Loucy (cell line): Measurements from ENCODE around the gene SHISA6.

Experiments used
- H2AFZ ChIP-seq: fragments of 200-600 bp; sonication (generic); 2 replicates; pipeline ENCODE4 v1.6.0; 2016; ENCODE audit warnings: antibody characterized with exemption, mild to moderate bottlenecking, low read length, moderate library complexity
- H3F3A ChIP-seq: fragments of 200-600 bp; 2 replicates; pipeline ENCODE4 v1.6.0; 2016; ENCODE audit warnings: antibody characterized with exemption, low read depth, mild to moderate bottlenecking
- H3K27me3 ChIP-seq: fragments of 200-600 bp; sonication (generic); 2 replicates; pipeline ENCODE4 v1.6.1; 2014; ENCODE audit warnings: low read length, mild to moderate bottlenecking; ENCODE audit not compliant: insufficient read depth, poor library complexity, severe bottlenecking
- H3K36me3 ChIP-seq: fragments of 200-600 bp; sonication (generic); 2 replicates; pipeline ENCODE4 v1.6.1; 2016; ENCODE audit warnings: low read length; ENCODE audit not compliant: insufficient read depth
- H3K4me1 ChIP-seq: fragments of 200-600 bp; sonication (generic); 2 replicates; pipeline ENCODE4 v1.5.1; 2014; ENCODE audit warnings: low read length, mild to moderate bottlenecking; ENCODE audit not compliant: insufficient read depth, poor library complexity, severe bottlenecking
- H3K4me2 ChIP-seq: fragments of 200-600 bp; sonication (generic); 2 replicates; pipeline ENCODE4 v1.6.0; 2014; ENCODE audit warnings: antibody characterized with exemption, low read length, low read depth, mild to moderate bottlenecking; ENCODE audit not compliant: poor library complexity, severe bottlenecking
- H3K4me3 ChIP-seq: fragments of 200-600 bp; sonication (generic); 2 replicates; pipeline ENCODE4 v1.5.1; 2014; ENCODE audit warnings: low read length, mild to moderate bottlenecking, mixed read lengths; ENCODE audit not compliant: poor library complexity, severe bottlenecking
- H3K79me2 ChIP-seq: fragments of 200-600 bp; sonication (generic); 2 replicates; pipeline ENCODE4 v1.6.1; 2014; ENCODE audit warnings: low read length; ENCODE audit not compliant: insufficient read depth
- H3K9ac ChIP-seq: fragments of 200-600 bp; sonication (generic); 2 replicates; pipeline ENCODE4 v1.6.0; 2014; ENCODE audit warnings: mild to moderate bottlenecking, low read depth, low read length, moderate library complexity; ENCODE audit not compliant: poor library complexity, severe bottlenecking
- H3K9me2 ChIP-seq: fragments of 200-600 bp; sonication (generic); replicated peaks from 2 replicates; pipeline ENCODE4 v1.6.1; 2016; ENCODE audit warnings: low read depth, low read length, mixed read lengths
- H3K9me3 ChIP-seq: fragments of 200-600 bp; sonication (generic); 2 replicates; pipeline ENCODE4 v1.6.1; 2014; ENCODE audit warnings: mild to moderate bottlenecking, antibody characterized with exemption, low read length, low read depth; ENCODE audit not compliant: insufficient read depth
- H4K20me1 ChIP-seq: fragments of 200-600 bp; sonication (generic); 2 replicates; pipeline ENCODE4 v1.6.0; 2014; ENCODE audit warnings: antibody characterized with exemption, low read length, mild to moderate bottlenecking; ENCODE audit not compliant: insufficient read depth, poor library complexity, severe bottlenecking
- CTCF ChIP-seq: fragments of 200-600 bp; sonication (generic); conservative IDR thresholded peaks from 2 replicates; pipeline ENCODE4 v1.5.1; 2014; ENCODE audit warnings: mild to moderate bottlenecking, antibody characterized with exemption, low read length
- EZH2phosphoT487 ChIP-seq: fragments of 200-600 bp; IDR thresholded peaks from 2 replicates; pipeline ENCODE4 v1.6.1; 2018; ENCODE audit warnings: antibody characterized with exemption, mild to moderate bottlenecking, moderate library complexity, borderline replicate concordance

Gene SHISA6

GRCh38 chr17:11601661-11602060, 360.6 kb downstream of the SHISA6 start:
- Histone ChIP-seq H3K9ac (no peak overlapping the region), H3K36me3 (no peaks in the 10 kb centered on the region), H3F3A (no peaks in the 10 kb centered on the region), H4K20me1 (no peaks in the 10 kb centered on the region), H2AFZ (no peak overlapping the region), H3K4me1 (no peaks in the 10 kb centered on the region), H3K79me2 (no peaks in the 10 kb centered on the region), H3K4me2 (no peak overlapping the region), H3K9me3 (no peaks in the 10 kb centered on the region; the same call in 1 of the 2 replicates), H3K9me2 (no peaks in the 10 kb centered on the region), H3K27me3 (no peaks in the 10 kb centered on the region), H3K4me3 (no peak overlapping the region)
- TF ChIP-seq EZH2phosphoT487 = no peak
- TF ChIP-seq CTCF = no peak

DNA sequence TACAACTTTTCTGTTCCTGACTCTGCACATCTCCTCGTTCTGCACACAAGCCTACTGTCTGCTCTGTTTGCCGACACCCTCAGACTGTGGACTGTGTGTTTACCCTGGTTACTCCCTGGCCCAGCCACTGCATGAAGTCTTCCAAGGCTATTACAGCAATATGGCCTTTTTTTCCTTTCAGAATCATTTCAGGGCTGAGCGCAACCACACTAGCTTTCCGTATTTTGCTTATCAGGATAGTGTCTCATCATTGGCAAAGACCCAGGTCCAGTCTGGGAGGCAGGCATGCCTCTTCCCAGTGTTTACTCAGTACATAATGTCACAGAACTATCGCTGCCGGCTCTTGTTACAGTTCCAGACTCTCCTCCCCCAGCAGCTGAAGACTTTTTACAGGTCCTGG, 367.4 kb downstream of the SHISA6 start:
- no peaks in the 10 kb centered on the region for H3K27me3 ChIP-seq
- H3K9ac ChIP-seq = no peak overlapping the region
- no peak for TF ChIP-seq EZH2phosphoT487
- no peak for TF ChIP-seq CTCF
- no peaks in the 10 kb centered on the region for H3K79me2 ChIP-seq
- H4K20me1 ChIP-seq = no peaks in the 10 kb centered on the region
- no peak overlapping the region for H3K4me3 ChIP-seq
- no peaks in the 10 kb centered on the region for H3K9me3 ChIP-seq
- H3K4me2 ChIP-seq = no peak overlapping the region
- no peaks in the 10 kb centered on the region for H3K36me3 ChIP-seq
- no peaks in the 10 kb centered on the region for H3K9me2 ChIP-seq
- no peak overlapping the region for H2AFZ ChIP-seq
- no peaks in the 10 kb centered on the region for H3K4me1 ChIP-seq
- H3F3A ChIP-seq = no peaks in the 10 kb centered on the region

- Histone ChIP-seq H3K4me2 (no peak overlapping the region), H3F3A (no peaks in the 10 kb centered on the region), H3K79me2 (no peaks in the 10 kb centered on the region), H3K4me3 (no peak overlapping the region), H3K9me2 (no peaks in the 10 kb centered on the region), H3K4me1 (no peaks in the 10 kb centered on the region), H3K9me3 (no peaks in the 10 kb centered on the region), H4K20me1 (no peaks in the 10 kb centered on the region), H3K9ac (no peak overlapping the region), H3K27me3 (no peaks in the 10 kb centered on the region), H2AFZ (no peak overlapping the region), H3K36me3 (no peaks in the 10 kb centered on the region)
- TF ChIP-seq CTCF (no peak), EZH2phosphoT487 (no peak)
Measured at GRCh38 chr17:11610999-11611566, 370.1 kb downstream of the SHISA6 start.
